OCI-LY1 (cell line): ENCODE results near the gene MAP4K3.

Experiments
- H2AFZ ChIP-seq: fragments of 200-600 bp; sonication (generic), shearing (Covaris generic); 2 replicates; pipeline ENCODE4 v1.6.0; 2014; ENCODE audit warnings: antibody characterized with exemption, mild to moderate bottlenecking, low read length
- H3F3A ChIP-seq: fragments of 200-600 bp; sonication (generic), shearing (Covaris generic); 2 replicates; pipeline ENCODE4 v1.6.0; 2014; ENCODE audit warnings: mild to moderate bottlenecking, antibody characterized with exemption, low read length, moderate library complexity; ENCODE audit not compliant: insufficient read depth
- H3K27ac ChIP-seq: fragments of 200-600 bp; sonication (generic); 2 replicates; pipeline ENCODE4 v1.5.1; 2014; ENCODE audit warnings: low read length, mixed run types, mild to moderate bottlenecking, low read depth; ENCODE audit not compliant: poor library complexity, severe bottlenecking
- H3K27me3 ChIP-seq: fragments of 200-600 bp; sonication (generic); 2 replicates; pipeline ENCODE4 v1.6.0; 2014; ENCODE audit warnings: antibody characterized with exemption, mild to moderate bottlenecking, low read length, moderate library complexity; ENCODE audit not compliant: insufficient read depth
- H3K36me3 ChIP-seq: fragments of 200-600 bp; sonication (generic); 2 replicates; pipeline ENCODE4 v1.6.1; 2014; ENCODE audit warnings: mild to moderate bottlenecking, antibody characterized with exemption, low read length, moderate library complexity, mixed read lengths; ENCODE audit not compliant: insufficient read depth
- H3K4me1 ChIP-seq: fragments of 200-600 bp; sonication (generic); 2 replicates; pipeline ENCODE4 v1.5.1; 2014; ENCODE audit warnings: mild to moderate bottlenecking, low read length, moderate library complexity; ENCODE audit not compliant: insufficient read depth, severe bottlenecking
- H3K4me2 ChIP-seq: fragments of 200-600 bp; sonication (generic), shearing (Covaris generic); 2 replicates; pipeline ENCODE4 v1.6.1; 2014; ENCODE audit warnings: low read length
- H3K4me3 ChIP-seq: fragments of 200-600 bp; sonication (generic); 2 replicates; pipeline ENCODE4 v1.5.1; 2014; ENCODE audit warnings: low read length, low read depth, mild to moderate bottlenecking, mixed read lengths; ENCODE audit not compliant: poor library complexity, severe bottlenecking
- H3K79me2 ChIP-seq: fragments of 200-600 bp; shearing (Covaris generic); 2 replicates; pipeline ENCODE4 v1.6.1; 2016; ENCODE audit warnings: mixed run types, low read length, mixed read lengths; ENCODE audit not compliant: insufficient read depth
- H3K9ac ChIP-seq: fragments of 200-600 bp; sonication (generic), shearing (Covaris generic); 2 replicates; pipeline ENCODE4 v1.6.1; 2014; ENCODE audit warnings: mild to moderate bottlenecking, low read length, mixed read lengths
- H3K9me2 ChIP-seq: fragments of 200-600 bp; sonication (generic), shearing (Covaris generic); 2 replicates; pipeline ENCODE4 v1.6.1; 2014; ENCODE audit warnings: low read depth, mild to moderate bottlenecking, low read length, mixed read lengths
- H3K9me3 ChIP-seq: fragments of 200-600 bp; shearing (Covaris generic); 2 replicates; pipeline ENCODE4 v1.6.1; 2014; ENCODE audit warnings: low read length, mixed read lengths
- H4K20me1 ChIP-seq: fragments of 200-600 bp; sonication (generic), shearing (Covaris generic); 2 replicates; pipeline ENCODE4 v1.6.0; 2016; ENCODE audit warnings: mild to moderate bottlenecking, low read length; ENCODE audit not compliant: insufficient read depth
- EZH2 ChIP-seq: fragments of 200-600 bp; sonication (generic), shearing (Covaris generic); IDR thresholded peaks from 2 replicates; pipeline ENCODE4 v1.8.0; 2017; ENCODE audit warnings: borderline replicate concordance, mixed run types, mild to moderate bottlenecking, antibody characterized with exemption, low read length, moderate library complexity, mixed read lengths
- TF ChIP-seq, protein P1 (sequence below): fragments of 200-600 bp; sonication (generic), shearing (Covaris generic); IDR thresholded peaks from 2 replicates; pipeline ENCODE4 v1.5.1; 2017; ENCODE audit warnings: mild to moderate bottlenecking, antibody characterized with exemption, low read length, moderate library complexity, mixed read lengths

MAP4K3 gene

DNA sequence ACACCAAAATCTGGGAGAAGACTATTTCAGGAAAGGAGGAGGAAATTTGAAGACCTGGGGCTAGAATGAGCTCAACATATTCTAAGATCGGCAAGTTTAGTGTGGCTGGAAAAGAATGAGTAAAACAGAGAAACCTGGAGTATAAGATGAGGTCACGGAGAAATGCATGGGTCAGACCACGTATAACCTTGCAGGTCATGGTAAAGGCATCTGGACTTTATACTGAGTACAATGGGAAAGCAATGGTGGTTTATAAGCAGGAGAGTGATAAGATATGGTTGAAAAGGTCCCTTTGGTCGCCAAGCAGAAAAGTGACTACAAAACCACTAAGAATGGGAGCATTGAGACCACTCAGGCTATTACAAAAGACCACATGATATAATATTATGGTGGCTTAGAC is 102.1 kb downstream of the MAP4K3 start:
- no peaks in the 10 kb centered on the region for H3K27me3 ChIP-seq
- no peaks in the 10 kb centered on the region for H4K20me1 ChIP-seq
- no peak overlapping the region for H3K4me2 ChIP-seq
- H3K36me3 ChIP-seq: no peaks in the 10 kb centered on the region
- H3K9me2 ChIP-seq: no peaks in the 10 kb centered on the region
- H3K27ac ChIP-seq: no peak overlapping the region
- no peaks in the 10 kb centered on the region for H3F3A ChIP-seq
- H3K9ac ChIP-seq: no peak overlapping the region
- no peaks in the 10 kb centered on the region for H3K9me3 ChIP-seq
- no peak for TF ChIP-seq EZH2
- TF ChIP-seq, protein P1, sequence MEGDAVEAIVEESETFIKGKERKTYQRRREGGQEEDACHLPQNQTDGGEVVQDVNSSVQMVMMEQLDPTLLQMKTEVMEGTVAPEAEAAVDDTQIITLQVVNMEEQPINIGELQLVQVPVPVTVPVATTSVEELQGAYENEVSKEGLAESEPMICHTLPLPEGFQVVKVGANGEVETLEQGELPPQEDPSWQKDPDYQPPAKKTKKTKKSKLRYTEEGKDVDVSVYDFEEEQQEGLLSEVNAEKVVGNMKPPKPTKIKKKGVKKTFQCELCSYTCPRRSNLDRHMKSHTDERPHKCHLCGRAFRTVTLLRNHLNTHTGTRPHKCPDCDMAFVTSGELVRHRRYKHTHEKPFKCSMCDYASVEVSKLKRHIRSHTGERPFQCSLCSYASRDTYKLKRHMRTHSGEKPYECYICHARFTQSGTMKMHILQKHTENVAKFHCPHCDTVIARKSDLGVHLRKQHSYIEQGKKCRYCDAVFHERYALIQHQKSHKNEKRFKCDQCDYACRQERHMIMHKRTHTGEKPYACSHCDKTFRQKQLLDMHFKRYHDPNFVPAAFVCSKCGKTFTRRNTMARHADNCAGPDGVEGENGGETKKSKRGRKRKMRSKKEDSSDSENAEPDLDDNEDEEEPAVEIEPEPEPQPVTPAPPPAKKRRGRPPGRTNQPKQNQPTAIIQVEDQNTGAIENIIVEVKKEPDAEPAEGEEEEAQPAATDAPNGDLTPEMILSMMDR: no peak
- H3K4me1 ChIP-seq: no peaks in the 10 kb centered on the region
- H3K79me2 ChIP-seq: no peaks in the 10 kb centered on the region
- no peak overlapping the region for H2AFZ ChIP-seq
- H3K4me3 ChIP-seq: no peak overlapping the region

DNA sequence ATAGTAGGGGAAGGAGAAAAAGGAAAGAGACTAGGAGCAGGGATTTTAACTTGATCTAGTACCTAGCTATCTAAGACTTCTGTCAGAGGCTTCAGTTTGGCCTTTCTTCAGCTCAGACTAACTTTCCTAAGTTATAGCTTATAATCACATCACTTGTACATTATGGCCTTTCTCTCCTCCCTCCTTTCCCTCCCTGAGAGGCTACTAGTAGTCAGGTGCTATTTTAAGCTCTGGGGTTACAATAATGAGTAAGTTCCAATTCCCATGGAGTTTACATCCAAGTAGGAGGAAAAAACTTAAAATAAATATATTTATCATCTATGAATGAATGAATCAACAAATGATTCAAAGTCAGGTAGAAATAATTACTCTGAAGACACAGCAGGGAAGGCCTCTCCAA is 102.6 kb downstream of the MAP4K3 start:
- H4K20me1 ChIP-seq: no peaks in the 10 kb centered on the region
- no peak overlapping the region for H3K4me2 ChIP-seq
- H3K36me3 ChIP-seq: no peaks in the 10 kb centered on the region
- H3F3A ChIP-seq: no peaks in the 10 kb centered on the region
- no peak overlapping the region for H3K4me3 ChIP-seq
- no peak overlapping the region for H2AFZ ChIP-seq
- no peak overlapping the region for H3K27ac ChIP-seq
- H3K4me1 ChIP-seq: no peaks in the 10 kb centered on the region
- H3K79me2 ChIP-seq: no peaks in the 10 kb centered on the region
- H3K9me2 ChIP-seq: no peaks in the 10 kb centered on the region; the same call in 1 of the 2 replicates
- TF ChIP-seq, protein P1: no peak
- no peak for TF ChIP-seq EZH2
- H3K27me3 ChIP-seq: no peaks in the 10 kb centered on the region
- H3K9ac ChIP-seq: no peak overlapping the region
- H3K9me3 ChIP-seq: no peaks in the 10 kb centered on the region

DNA sequence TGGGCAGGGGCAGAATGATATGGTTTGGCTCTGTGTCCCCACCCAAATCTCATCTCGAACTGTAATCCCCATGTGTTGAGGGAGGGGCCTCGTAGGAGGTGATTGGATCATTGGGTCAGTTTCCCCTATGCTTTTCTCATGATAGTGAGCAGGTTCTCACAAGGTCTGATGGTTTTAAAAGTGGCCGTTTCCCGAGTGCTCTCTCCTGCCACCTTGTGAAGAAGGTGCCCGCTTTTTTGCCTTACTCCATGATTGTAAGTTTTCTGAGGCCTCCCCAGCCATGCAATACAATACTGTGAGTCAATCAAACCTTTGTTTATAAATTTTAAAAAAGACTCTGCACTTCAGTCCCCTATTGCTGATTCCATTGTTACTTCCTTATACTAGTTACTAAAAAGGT is 110.4 kb downstream of the MAP4K3 start:
- H3K36me3 ChIP-seq: peaks cover 27% of the 10 kb centered on the region
- H3K27me3 ChIP-seq: no peaks in the 10 kb centered on the region
- TF ChIP-seq, protein P1: no peak
- no peak for TF ChIP-seq EZH2
- H3K4me2 ChIP-seq: no peak overlapping the region
- no peaks in the 10 kb centered on the region for H3K4me1 ChIP-seq
- H3F3A ChIP-seq: no peaks in the 10 kb centered on the region
- H2AFZ ChIP-seq: no peak overlapping the region
- no peaks in the 10 kb centered on the region; the same call in 1 of the 2 replicates for H3K9me2 ChIP-seq
- no peak overlapping the region for H3K27ac ChIP-seq
- no peaks in the 10 kb centered on the region for H3K9me3 ChIP-seq
- no peak overlapping the region for H3K4me3 ChIP-seq
- no peak overlapping the region for H3K9ac ChIP-seq
- H3K79me2 ChIP-seq: no peaks in the 10 kb centered on the region
- H4K20me1 ChIP-seq: no peaks in the 10 kb centered on the region
